PC-9 (cell line): ENCODE results near the gene AZI2. TPM values are rescaled to one million over a fixed set of nuclear protein-coding genes. Genes with fewer than 3 reads are reported as not detected.

Experiments used
- BruUV-seq: library from RNA; stranded (reverse); fragments of 400-500 nt; replicated peaks from 2 replicates; lab custom pipeline; 2021; lab: Mats Ljungman, UMichigan
- CTCF ChIA-PET: fragments of 300-600 bp; sonication (Branson Sonifier 250); formaldehyde crosslinking; loops from one replicate; lab custom pipeline; 2022; ENCODE audit warnings: antibody characterized with exemption; lab: Charles Lee
- POLR2A ChIA-PET: fragments of 300-600 bp; sonication (Branson Sonifier 250); formaldehyde crosslinking; loops from one replicate; lab custom pipeline; 2022; ENCODE audit warnings: antibody characterized with exemption; ENCODE audit not compliant: unreplicated experiment; lab: Charles Lee
- DNase-seq, 2 experiments: peaks; one replicate each; pipeline versions ENCODE4 v3.0.0 to v3.0.0-alpha.2; 2015 to 2022; ENCODE audit warnings: mixed read lengths in 1 of 2
- H2AFZ ChIP-seq: fragments of 200-600 bp; sonication (generic); 2 replicates; pipeline ENCODE4 v1.8.1; 2017; ENCODE audit warnings: antibody characterized with exemption
- H3F3A ChIP-seq: fragments of 200-600 bp; sonication (generic); 2 replicates; pipeline ENCODE4 v1.8.1; 2017; ENCODE audit warnings: antibody characterized with exemption, mild to moderate bottlenecking, low read depth; ENCODE audit not compliant: insufficient read depth
- H3K27ac ChIP-seq: fragments of 200-600 bp; sonication (generic); 2 replicates; pipeline ENCODE4 v1.6.1; 2016; ENCODE audit warnings: mixed run types
- H3K27me3 ChIP-seq: fragments of 200-600 bp; sonication (generic); 2 replicates; pipeline ENCODE4 v1.6.1; 2016; ENCODE audit warnings: low read depth, mixed run types; ENCODE audit not compliant: insufficient read depth
- H3K36me3 ChIP-seq: fragments of 200-600 bp; sonication (generic); 2 replicates; pipeline ENCODE4 v1.6.1; 2016; ENCODE audit warnings: low read depth, mixed run types
- H3K4me1 ChIP-seq: fragments of 200-600 bp; sonication (generic); replicated peaks from 2 replicates; pipeline ENCODE4 v1.6.1; 2016; ENCODE audit warnings: mixed run types; ENCODE audit not compliant: insufficient read depth
- H3K4me2 ChIP-seq: fragments of 200-600 bp; sonication (generic); 2 replicates; pipeline ENCODE4 v1.6.1; 2017; ENCODE audit warnings: mixed run types
- H3K4me3 ChIP-seq: fragments of 200-600 bp; sonication (generic); 2 replicates; pipeline ENCODE4 v1.6.1; 2016; ENCODE audit warnings: mixed run types
- H3K79me2 ChIP-seq: fragments of 200-600 bp; sonication (generic); 2 replicates; pipeline ENCODE4 v1.6.1; 2017; ENCODE audit warnings: low read depth, mixed run types
- H3K9me2 ChIP-seq: fragments of 200-600 bp; sonication (generic); 2 replicates; pipeline ENCODE4 v1.8.1; 2017; ENCODE audit warnings: mild to moderate bottlenecking; ENCODE audit not compliant: insufficient read depth
- H3K9me3 ChIP-seq: fragments of 200-600 bp; sonication (generic); 2 replicates; pipeline ENCODE4 v1.8.1; 2016; ENCODE audit warnings: low read depth; ENCODE audit not compliant: insufficient read depth
- H4K20me1 ChIP-seq: fragments of 200-600 bp; sonication (generic); 2 replicates; pipeline ENCODE4 v1.8.1; 2017; ENCODE audit not compliant: insufficient read depth
- CTCF ChIP-seq: fragments of 200-600 bp; sonication (generic); conservative IDR thresholded peaks from 2 replicates; pipeline ENCODE4 v1.6.1; 2017; ENCODE audit warnings: mixed run types, antibody characterized with exemption, mild to moderate bottlenecking, moderate library complexity
- EZH2 ChIP-seq: fragments of 200-600 bp; sonication (generic); IDR thresholded peaks from 2 replicates; pipeline ENCODE4 v1.8.0; 2017; ENCODE audit warnings: antibody characterized with exemption, low read depth
- intact Hi-C: fragments of 100-400 bp; cut with micrococcal nuclease; formaldehyde crosslinking; loops from one replicate; pipeline ENCODE4 v1.10.0; 2022; ENCODE audit not compliant: unreplicated experiment
- total RNA-seq: library from RNA; stranded (reverse); gene quantifications from 2 replicates; pipeline ENCODE4 v1.2.3, GENCODE V29; 2021

The AZI2 gene
- total RNA-seq, 1 experiment from 2014 or later = 39.5 TPM

- Histone ChIP-seq H3K36me3 (no peaks in the 10 kb centered on the region), H3K27me3 (no peaks in the 10 kb centered on the region), H2AFZ (no peak overlapping the region), H4K20me1 (0 out of 2 replicates have a peak, but pooled peaks cover 5% of the 10 kb centered on the region), H3K27ac (no peak overlapping the region), H3K9me2 (no peaks in the 10 kb centered on the region), H3K79me2 (no peaks in the 10 kb centered on the region), H3F3A (no peaks in the 10 kb centered on the region; the same call in 1 of the 2 replicates), H3K4me3 (no peak overlapping the region), H3K9me3 (no peaks in the 10 kb centered on the region), H3K4me1 (no peaks in the 10 kb centered on the region), H3K4me2 (no peak overlapping the region)
- ChIA-PET POLR2A (no interaction called here), CTCF (no interaction called here)
- TF ChIP-seq EZH2 (no peak), CTCF (no peak)
- intact Hi-C loops = no loop called here
- no TSS peak for BruUV-seq
- no peak for DNase-seq
These were observed 57.7 kb downstream of the AZI2 start for GRCh38 chr3:28290863-28291300.

GRCh38 chr3:28287046-28287445 lies 61.6 kb downstream of the AZI2 start:
- CTCF ChIA-PET = interaction anchor here (0.6 to 1.0 kb wide), 2 partner anchors 565 to 575 kb away, joined by 3 to 5 read pairs; no protein-coding TSS in a partner anchor

GRCh38 chr3:28286595-28286994 lies 62.0 kb downstream of the AZI2 start:
- no peaks in the 10 kb centered on the region for H3K9me2 ChIP-seq
- no peaks in the 10 kb centered on the region; the same call in 1 of the 2 replicates for H3F3A ChIP-seq
- H3K9me3 ChIP-seq = no peaks in the 10 kb centered on the region
- no peak overlapping the region for H3K27ac ChIP-seq
- intact Hi-C loops = no loop called here
- H3K4me2 ChIP-seq = no peak overlapping the region
- no peaks in the 10 kb centered on the region for H3K4me1 ChIP-seq
- H2AFZ ChIP-seq = no peak overlapping the region
- no peak for DNase-seq
- no peaks in the 10 kb centered on the region for H3K27me3 ChIP-seq
- CTCF ChIA-PET = interaction anchor here (0.6 to 1.0 kb wide), 2 partner anchors 565 to 574 kb away, joined by 3 to 5 read pairs; no protein-coding TSS in a partner anchor
- no peaks in the 10 kb centered on the region for H3K36me3 ChIP-seq
- H3K4me3 ChIP-seq = no peak overlapping the region
- no peaks in the 10 kb centered on the region for H3K79me2 ChIP-seq
- POLR2A ChIA-PET = no interaction called here
- H4K20me1 ChIP-seq = 0 out of 2 replicates have a peak, but pooled peaks cover 5% of the 10 kb centered on the region
- TF ChIP-seq CTCF (peak; percentile 66), EZH2 (no peak)
- no TSS peak for BruUV-seq

More at GRCh38 chr3:28287046-28287445, 61.6 kb downstream of the AZI2 start:
- POLR2A ChIA-PET = no interaction called here
- Histone ChIP-seq H3K4me2 (no peak overlapping the region), H3K4me1 (no peaks in the 10 kb centered on the region), H3K4me3 (no peak overlapping the region), H3K9me2 (no peaks in the 10 kb centered on the region), H3K27me3 (no peaks in the 10 kb centered on the region), H2AFZ (no peak overlapping the region), H3K36me3 (no peaks in the 10 kb centered on the region), H4K20me1 (0 out of 2 replicates have a peak, but pooled peaks cover 5% of the 10 kb centered on the region), H3K27ac (no peak overlapping the region), H3F3A (no peaks in the 10 kb centered on the region; the same call in 1 of the 2 replicates), H3K79me2 (no peaks in the 10 kb centered on the region), H3K9me3 (no peaks in the 10 kb centered on the region)
- DNase-seq = no peak
- intact Hi-C loops = no loop called here
- BruUV-seq = no TSS peak
- no peak for TF ChIP-seq CTCF
- TF ChIP-seq EZH2 = no peak
